CD4-positive, alpha-beta T cell (primary cell): ENCODE measurements around the gene TBC1D16. TPM values are rescaled to one million over a fixed set of nuclear protein-coding genes. Genes with fewer than 3 reads are reported as not detected.

Experiments
- ATAC-seq: fragments of 200-7000 bp; cut with Tn5 transposase; one replicate; pipeline ENCODE4 v1.10.0; 2022; ENCODE audit warnings: mild to moderate bottlenecking; ENCODE audit not compliant: poor library complexity
- CTCF ChIA-PET: fragments of 350-600 bp; sonication (Branson Sonifier 250); formaldehyde crosslinking; loops from one replicate; lab custom pipeline; 2021; ENCODE audit warnings: antibody characterized with exemption, inconsistent platforms; lab: Charles Lee
- POLR2A ChIA-PET: fragments of 350-600 bp; sonication (Branson Sonifier 250); formaldehyde crosslinking; loops from one replicate; lab custom pipeline; 2021; ENCODE audit warnings: antibody characterized with exemption, inconsistent platforms; lab: Charles Lee
- DNase-seq, 14 experiments: peaks; one replicate each; pipeline ENCODE4 v3.0.0-alpha.2; 2013 to 2020; ENCODE audit warnings: mixed read lengths in 2 of 14
- H3K27ac ChIP-seq, 2 donors: one replicate each; pipeline versions ENCODE4 v1.5.1 to v1.7.0; 2013; ENCODE audit warnings: low read length in 2 of 2, low read depth in 1 of 2, mild to moderate bottlenecking in 1 of 2
- H3K27me3 ChIP-seq, 2 experiments: 1 replicate in 1 of 2; 2 replicates in 1 of 2; pipeline versions ENCODE4 v1.6.1 to v1.7.0; 2013; ENCODE audit warnings: low read length in 2 of 2, control low read depth in 1 of 2, mild to moderate bottlenecking in 1 of 2, moderate library complexity in 1 of 2; ENCODE audit not compliant: insufficient read depth in 2 of 2, control insufficient read depth in 1 of 2
- H3K36me3 ChIP-seq: one replicate; pipeline ENCODE4 v1.6.1; 2013; ENCODE audit warnings: low read length, control low read depth; ENCODE audit not compliant: insufficient read depth
- H3K4me1 ChIP-seq: one replicate; pipeline ENCODE4 v1.6.1; 2013; ENCODE audit warnings: low read length, control low read depth; ENCODE audit not compliant: insufficient read depth
- H3K4me3 ChIP-seq: one replicate; pipeline ENCODE4 v1.5.1; 2013; ENCODE audit warnings: mild to moderate bottlenecking, low read length, moderate library complexity
- H3K9me3 ChIP-seq, 2 experiments: 1 replicate in 1 of 2; 2 replicates in 1 of 2; pipeline versions ENCODE4 v1.6.1 to v1.7.0; 2013; ENCODE audit warnings: low read length in 2 of 2, mild to moderate bottlenecking in 2 of 2, control low read depth in 1 of 2, moderate library complexity in 1 of 2; ENCODE audit not compliant: control insufficient read depth in 1 of 2, insufficient read depth in 1 of 2
- H3K27ac Mint-ChIP-seq: one replicate; pipeline ENCODE4 v1.8.0; 2020; ENCODE audit warnings: mixed read lengths
- H3K27me3 Mint-ChIP-seq: one replicate; pipeline ENCODE4 v1.8.0; 2021; ENCODE audit warnings: mixed read lengths
- H3K36me3 Mint-ChIP-seq: one replicate; pipeline ENCODE4 v1.8.0; 2021; ENCODE audit warnings: low read depth, mixed read lengths
- H3K4me1 Mint-ChIP-seq: one replicate; pipeline ENCODE4 v1.8.0; 2021; ENCODE audit warnings: low read depth, mixed read lengths
- H3K4me3 Mint-ChIP-seq: one replicate; pipeline ENCODE4 v1.8.0; 2020; ENCODE audit warnings: mild to moderate bottlenecking, mixed read lengths
- H3K9me3 Mint-ChIP-seq: one replicate; pipeline ENCODE4 v1.8.0; 2020; ENCODE audit warnings: mixed read lengths
- intact Hi-C, 2 experiments: fragments of 100-400 bp; cut with DNase I in 1 of 2; cut with micrococcal nuclease in 1 of 2; formaldehyde crosslinking; loops; one replicate each; pipeline versions ENCODE4 v1.15.1 to v1.9.0; 2023 to 2025; cut with DNase I, micrococcal nuclease
- total RNA-seq, 174 experiments: library from RNA in 2 of 174; stranded (reverse) in 2 of 174; gene quantifications; one replicate each; pipeline ENCODE4 v1.2.3 and lab custom pipeline; 2021 to 2026
- TF ChIP-seq, protein P1 (sequence below): fragments of 200-600 bp; IDR thresholded peaks from one replicate; pipeline ENCODE4 v1.8.0; 2022; ENCODE audit warnings: antibody characterized with exemption, mild to moderate bottlenecking

TBC1D16 gene
- total RNA-seq, 2 experiments from 2014 or later, result 1.9 to 2.5 TPM

DNA sequence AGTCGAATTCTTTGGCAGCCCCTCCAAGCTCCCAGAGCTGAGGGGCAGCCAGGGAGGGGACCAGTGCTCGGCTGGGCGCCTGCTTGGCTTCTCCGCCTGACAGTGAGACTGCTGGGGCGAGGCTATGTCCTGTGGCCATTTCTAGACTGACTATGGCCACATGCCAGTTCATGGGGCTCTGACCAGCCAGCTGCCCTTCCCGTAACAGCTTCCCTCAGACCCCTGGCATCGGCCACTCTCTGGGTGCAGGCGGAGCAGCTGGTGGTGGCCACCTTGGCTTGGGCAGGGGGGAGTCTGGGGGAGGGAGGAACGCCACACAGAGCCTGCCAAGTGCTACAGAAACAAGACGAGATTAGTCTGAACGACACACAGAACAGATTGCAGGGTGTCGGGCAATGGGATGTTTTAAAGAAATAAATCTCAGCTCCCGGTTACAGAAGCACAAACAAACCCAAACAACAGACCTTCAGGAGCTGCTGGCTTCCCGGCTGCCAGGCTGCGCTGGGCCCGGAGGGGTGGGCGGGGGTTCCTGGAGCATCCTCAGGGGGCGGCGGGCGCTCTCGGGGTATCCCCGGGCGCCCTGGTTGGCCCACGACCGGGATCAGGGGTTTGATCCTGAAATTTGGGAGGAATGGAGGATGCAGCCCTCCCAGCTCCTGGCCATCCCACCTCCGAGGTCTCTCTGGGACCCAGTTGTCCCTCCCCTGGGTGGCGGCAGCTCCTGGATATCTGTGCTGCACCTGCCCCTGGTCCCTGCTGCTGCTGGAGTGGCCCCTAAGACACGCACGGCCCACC is 34.5 kb downstream of the TBC1D16 start:
- intact Hi-C loops, result loop anchor here in 1 of 2 experiments (10.0 kb wide), 1 partner anchor 254 kb away; no protein-coding TSS in a partner anchor
- Histone ChIP-seq H3K9me3 (peaks cover 0 to 5% of the 10 kb centered on the region in 2 experiments), H3K27ac (no peak overlapping the region), H3K4me3 (no peak overlapping the region), H3K27me3 (no peaks in the 10 kb centered on the region), H3K36me3 (no peaks in the 10 kb centered on the region), H3K4me1 (peaks cover 44% of the 10 kb centered on the region)
- TF ChIP-seq, protein P1, sequence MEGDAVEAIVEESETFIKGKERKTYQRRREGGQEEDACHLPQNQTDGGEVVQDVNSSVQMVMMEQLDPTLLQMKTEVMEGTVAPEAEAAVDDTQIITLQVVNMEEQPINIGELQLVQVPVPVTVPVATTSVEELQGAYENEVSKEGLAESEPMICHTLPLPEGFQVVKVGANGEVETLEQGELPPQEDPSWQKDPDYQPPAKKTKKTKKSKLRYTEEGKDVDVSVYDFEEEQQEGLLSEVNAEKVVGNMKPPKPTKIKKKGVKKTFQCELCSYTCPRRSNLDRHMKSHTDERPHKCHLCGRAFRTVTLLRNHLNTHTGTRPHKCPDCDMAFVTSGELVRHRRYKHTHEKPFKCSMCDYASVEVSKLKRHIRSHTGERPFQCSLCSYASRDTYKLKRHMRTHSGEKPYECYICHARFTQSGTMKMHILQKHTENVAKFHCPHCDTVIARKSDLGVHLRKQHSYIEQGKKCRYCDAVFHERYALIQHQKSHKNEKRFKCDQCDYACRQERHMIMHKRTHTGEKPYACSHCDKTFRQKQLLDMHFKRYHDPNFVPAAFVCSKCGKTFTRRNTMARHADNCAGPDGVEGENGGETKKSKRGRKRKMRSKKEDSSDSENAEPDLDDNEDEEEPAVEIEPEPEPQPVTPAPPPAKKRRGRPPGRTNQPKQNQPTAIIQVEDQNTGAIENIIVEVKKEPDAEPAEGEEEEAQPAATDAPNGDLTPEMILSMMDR, result no peak
- POLR2A ChIA-PET, result no interaction called here
- Mint-ChIP-seq H3K27ac (no peak overlapping the region), H3K27me3 (no peaks in the 10 kb centered on the region), H3K36me3 (no peaks in the 10 kb centered on the region), H3K9me3 (no peaks in the 10 kb centered on the region), H3K4me1 (peaks cover 32% of the 10 kb centered on the region), H3K4me3 (no peak overlapping the region)
- CTCF ChIA-PET, result interaction anchor here (0.8 kb wide), 1 partner anchor 9 kb away, joined by 3 read pairs; no protein-coding TSS in a partner anchor
- no peak for DNase-seq
- no peak for ATAC-seq

DNA sequence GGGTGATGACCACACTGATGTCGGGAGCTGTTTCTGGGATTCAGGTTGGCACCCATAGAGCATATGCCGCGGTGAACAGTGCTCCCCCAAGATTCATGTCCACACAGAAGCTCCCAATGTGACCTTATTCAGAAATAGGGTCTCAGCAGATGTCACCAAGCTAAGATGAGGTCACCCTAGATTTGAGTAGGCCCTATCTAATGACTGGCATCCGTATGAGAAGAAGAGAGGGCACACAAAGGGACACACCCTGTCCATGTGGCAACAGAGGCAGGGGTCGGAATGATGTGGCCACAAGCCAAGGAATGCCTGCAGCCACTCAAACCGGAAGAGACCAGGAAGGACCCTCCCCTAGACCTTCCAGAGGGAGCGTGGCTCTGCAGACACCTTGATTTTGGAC is 35.5 kb downstream of the TBC1D16 start:
- POLR2A ChIA-PET, result no interaction called here
- no peak overlapping the region for H3K4me3 Mint-ChIP-seq
- no peak for ATAC-seq
- intact Hi-C loops, result loop anchor here in 1 of 2 experiments (10.0 kb wide), 1 partner anchor 255 kb away; no protein-coding TSS in a partner anchor
- no peaks in the 10 kb centered on the region for H3K9me3 Mint-ChIP-seq
- H3K36me3 ChIP-seq, result no peaks in the 10 kb centered on the region
- peaks cover 37% of the 10 kb centered on the region for H3K4me1 ChIP-seq
- no peak overlapping the region for H3K4me3 ChIP-seq
- H3K36me3 Mint-ChIP-seq, result no peaks in the 10 kb centered on the region
- no peak overlapping the region for H3K27ac Mint-ChIP-seq
- no peaks in the 10 kb centered on the region for H3K27me3 Mint-ChIP-seq
- H3K27me3 ChIP-seq, result no peaks in the 10 kb centered on the region
- H3K9me3 ChIP-seq, result peaks cover 0 to 5% of the 10 kb centered on the region in 2 experiments
- DNase-seq, result no peak
- TF ChIP-seq, protein P1, result no peak
- H3K27ac ChIP-seq, result no peak overlapping the region
- CTCF ChIA-PET, result interaction anchor here (0.8 to 1.6 kb wide), 2 partner anchors 8 kb away, joined by 3 to 6 read pairs; no protein-coding TSS in a partner anchor
- H3K4me1 Mint-ChIP-seq, result peaks cover 32% of the 10 kb centered on the region

DNA sequence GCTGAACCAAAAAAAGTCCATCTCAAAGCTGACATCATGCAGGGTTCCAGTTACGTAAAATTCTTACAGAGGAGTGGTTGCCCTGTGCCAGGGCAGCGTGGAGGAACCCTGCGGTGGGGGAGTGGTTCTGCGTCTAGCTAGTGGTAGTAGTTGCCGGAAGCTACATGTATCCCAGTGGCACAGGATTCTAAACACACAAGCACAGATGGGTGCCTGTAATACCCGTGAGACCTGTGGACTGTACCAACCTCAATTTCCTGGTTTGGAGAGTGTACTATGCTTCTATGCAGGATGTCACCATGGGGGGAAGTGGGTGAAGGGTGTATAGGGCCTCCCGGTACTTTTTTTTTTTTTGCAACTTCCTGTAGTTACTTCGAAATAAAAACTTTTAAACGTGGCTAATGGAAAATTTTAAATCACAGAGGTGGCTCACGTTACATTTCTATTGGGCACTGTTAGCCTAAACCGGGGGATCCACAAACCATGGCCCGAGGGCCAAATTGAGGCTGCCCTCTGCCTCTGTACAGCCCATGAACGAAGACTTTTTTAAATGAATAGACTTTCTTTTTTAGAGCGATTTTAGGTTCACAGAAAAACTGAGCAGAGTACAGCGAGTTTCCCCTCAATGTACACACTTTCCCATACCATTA is 38.5 kb downstream of the TBC1D16 start:
- Mint-ChIP-seq H3K4me1 (peaks cover 51% of the 10 kb centered on the region), H3K36me3 (no peaks in the 10 kb centered on the region), H3K27ac (peak overlapping the region; percentile 87), H3K4me3 (peak overlapping the region; percentile 85), H3K27me3 (no peaks in the 10 kb centered on the region), H3K9me3 (no peaks in the 10 kb centered on the region)
- POLR2A ChIA-PET, result interaction anchor here (0.6 to 2.3 kb wide), 9 partner anchors 10 to 251 kb away, joined by 3 to 12 read pairs (median 4); partner anchors contain the start of genes CBX4, CBX8 and GAA
- peaks cover 0 to 5% of the 10 kb centered on the region in 2 experiments for H3K9me3 ChIP-seq
- H3K4me1 ChIP-seq, result peaks cover 58% of the 10 kb centered on the region
- peak overlapping the region; percentile 76 to 93 for H3K27ac ChIP-seq
- H3K4me3 ChIP-seq, result peak overlapping the region; percentile 41
- intact Hi-C loops, result loop anchor here (2.0 to 10.0 kb wide), 3 partner anchors 40 to 922 kb away; partner anchors contain the start of genes CCDC40 (in 1 of the 2), ENGASE (in 1 of the 2) and TBC1D16 (in 1 of the 2)
- CTCF ChIA-PET, result interaction anchor here (0.7 to 1.9 kb wide), 5 partner anchors 9 to 251 kb away, joined by 4 to 7 read pairs (median 5); partner anchors contain the start of gene GAA
- no peaks in the 10 kb centered on the region for H3K36me3 ChIP-seq
- no peaks in the 10 kb centered on the region for H3K27me3 ChIP-seq
- DNase-seq, result peak; percentile 45 to 98 (median 66)
- TF ChIP-seq, protein P1, result no peak
- ATAC-seq, result peak; percentile 95
